ENCODE results near the gene ABCC10. TPM values are rescaled to one million over a fixed set of nuclear protein-coding genes. Genes with fewer than 3 reads are reported as not detected.
A peak's percentile ranks its signal among the peaks of the same experiment; 100 is the strongest.

ABCC10 gene
- total RNA-seq, 6 experiments from 2014 or later = 26.2 to 41.6 (median 30.3) TPM

GRCh38 chr6:43426928-43427405 is 374 bp upstream of the ABCC10 start:
- H3K27ac Mint-ChIP-seq = peak overlapping the region; percentile 93
- peaks cover 8% of the 10 kb centered on the region; the same call in 1 of the 2 replicates for H3K36me3 Mint-ChIP-seq (ENCODE audit: low read depth)
- peaks cover 16% of the 10 kb centered on the region for H3K4me1 Mint-ChIP-seq (ENCODE audit: low read depth)
- peaks cover 4% of the 10 kb centered on the region; the same call in 1 of the 2 replicates for H3K27me3 Mint-ChIP-seq (ENCODE audit: insufficient read depth)
- H3K9me3 Mint-ChIP-seq = no peaks in the 10 kb centered on the region
- H3K4me3 Mint-ChIP-seq = peak overlapping the region; percentile 93
- TF ChIP-seq CTCF (IDR thresholded peaks at IDR 0.05) = no peak
- DNase-seq = no peak

- DNase-seq = no peak
- H3K9me3 Mint-ChIP-seq = no peaks in the 10 kb centered on the region
- no peaks in the 10 kb centered on the region for H3K27me3 Mint-ChIP-seq (ENCODE audit: insufficient read depth)
- H3K4me1 Mint-ChIP-seq (ENCODE audit: low read depth) = peaks cover 16% of the 10 kb centered on the region
- H3K27ac Mint-ChIP-seq = peak overlapping the region; percentile 93
- H3K4me3 Mint-ChIP-seq = peak overlapping the region; percentile 93
- peaks cover 11% of the 10 kb centered on the region; the same call in 1 of the 2 replicates for H3K36me3 Mint-ChIP-seq (ENCODE audit: low read depth)
- TF ChIP-seq CTCF (IDR thresholded peaks at IDR 0.05) = no peak
These were observed 800 bp downstream of the ABCC10 start for GRCh38 chr6:43428112-43428570.

GRCh38 chr6:43428874-43429273 is 1.5 kb downstream of the ABCC10 start:
- no peak for DNase-seq
- peaks cover 11% of the 10 kb centered on the region; the same call in 1 of the 2 replicates for H3K36me3 Mint-ChIP-seq (ENCODE audit: low read depth)
- H3K27ac Mint-ChIP-seq = peak overlapping the region; percentile 55
- H3K27me3 Mint-ChIP-seq (ENCODE audit: insufficient read depth) = no peaks in the 10 kb centered on the region; the same call in 1 of the 2 replicates
- no peaks in the 10 kb centered on the region for H3K9me3 Mint-ChIP-seq
- peak overlapping the region; percentile 93 for H3K4me3 Mint-ChIP-seq
- H3K4me1 Mint-ChIP-seq (ENCODE audit: low read depth) = peaks cover 16% of the 10 kb centered on the region
- TF ChIP-seq CTCF (IDR thresholded peaks at IDR 0.05) = no peak

GRCh38 chr6:43432009-43432945 is 4.9 kb downstream of the ABCC10 start:
- H3K4me3 Mint-ChIP-seq = no peak overlapping the region
- H3K27ac Mint-ChIP-seq = no peak overlapping the region
- H3K4me1 Mint-ChIP-seq (ENCODE audit: low read depth) = peaks cover 30% of the 10 kb centered on the region
- TF ChIP-seq CTCF (IDR thresholded peaks at IDR 0.05) = no peak
- H3K27me3 Mint-ChIP-seq (ENCODE audit: insufficient read depth) = peaks cover 2% of the 10 kb centered on the region; the same call in 1 of the 2 replicates
- H3K36me3 Mint-ChIP-seq (ENCODE audit: low read depth) = peaks cover 11% of the 10 kb centered on the region; the same call in 1 of the 2 replicates
- DNase-seq = no peak
- H3K9me3 Mint-ChIP-seq = no peaks in the 10 kb centered on the region

GRCh38 chr6:43433148-43433547 is 5.8 kb downstream of the ABCC10 start:
- no peaks in the 10 kb centered on the region for H3K9me3 Mint-ChIP-seq
- no peak for DNase-seq
- H3K4me1 Mint-ChIP-seq (ENCODE audit: low read depth) = peaks cover 32% of the 10 kb centered on the region

More at GRCh38 chr6:43433148-43433547, 5.8 kb downstream of the ABCC10 start:
- no peak for TF ChIP-seq CTCF (IDR thresholded peaks at IDR 0.05)
- Mint-ChIP-seq H3K27me3 (ENCODE audit: insufficient read depth) (peaks cover 2% of the 10 kb centered on the region), H3K36me3 (ENCODE audit: low read depth) (peaks cover 11% of the 10 kb centered on the region; the same call in 1 of the 2 replicates), H3K4me3 (no peak overlapping the region), H3K27ac (no peak overlapping the region)
